ENCODE data around the gene IKZF1.

GRCh38 chr7:50421043-50421442 lies 116.5 kb downstream of the IKZF1 start:
- TF ChIP-seq POLR2A (IDR thresholded peaks at IDR 0.05; ENCODE audit: low read length) (no peak), GATA1 (IDR thresholded peaks at IDR 0.05; ENCODE audit: low read depth, low read length) (no peak)

Measured in erythroblast (primary cell).